G401 (cell line): ENCODE data around the gene TMEM154. TPM values are rescaled to one million over a fixed set of nuclear protein-coding genes. Genes with fewer than 3 reads are reported as not detected.
A peak's percentile ranks its signal among the peaks of the same experiment; 100 is the strongest.

Experiments used
- DNase-seq: peaks from one replicate; pipeline ENCODE4 v3.0.0-alpha.2; 2015; ENCODE audit warnings: low spot score
- in situ Hi-C: cut with HindIII; loops from 2 replicates; pipeline ENCODE4 v1.10.0; 2016; ENCODE audit warnings: low sequenced_read_pairs, mixed read lengths
- total RNA-seq: library from RNA; depleted of rRNA; stranded (reverse); fragments of >200 nt; shearing (Covaris generic); gene quantifications from 2 replicates; pipeline ENCODE4 v1.2.3, GENCODE V29; 2014

TMEM154 gene
- total RNA-seq, 1 experiment from 2014 or later: not detected

- in situ Hi-C loops: no loop called here
- no peak for DNase-seq
Measured at GRCh38 chr4:152643153-152644035, 36.4 kb downstream of the TMEM154 start.

- peak; percentile 41 for DNase-seq
- in situ Hi-C loops: no loop called here
Measured at GRCh38 chr4:152640058-152640921, 39.5 kb downstream of the TMEM154 start.

GRCh38 chr4:152635851-152636250 lies 43.9 kb downstream of the TMEM154 start:
- in situ Hi-C loops: no loop called here

GRCh38 chr4:152634110-152634760 lies 45.6 kb downstream of the TMEM154 start:
- DNase-seq: no peak
- in situ Hi-C loops: no loop called here

More at GRCh38 chr4:152635851-152636250, 43.9 kb downstream of the TMEM154 start:
- DNase-seq: no peak

- in situ Hi-C loops: no loop called here
- no peak for DNase-seq
Measured at GRCh38 chr4:152633118-152633517, 46.7 kb downstream of the TMEM154 start.

GRCh38 chr4:152630324-152630723 lies 49.5 kb downstream of the TMEM154 start:
- in situ Hi-C loops: no loop called here
- no peak for DNase-seq

GRCh38 chr4:152629908-152630307 lies 49.9 kb downstream of the TMEM154 start:
- in situ Hi-C loops: no loop called here
- no peak for DNase-seq

GRCh38 chr4:152628128-152628527 lies 51.7 kb downstream of the TMEM154 start:
- no peak for DNase-seq
- in situ Hi-C loops: no loop called here

- DNase-seq: no peak
- in situ Hi-C loops: no loop called here
Measured at GRCh38 chr4:152626790-152627189, 53.0 kb downstream of the TMEM154 start.

- in situ Hi-C loops: no loop called here
- DNase-seq: no peak
Measured at GRCh38 chr4:152620915-152621314, 58.9 kb downstream of the TMEM154 start.

- DNase-seq: no peak
- in situ Hi-C loops: no loop called here
Measured at GRCh38 chr4:152620218-152620617, 59.6 kb downstream of the TMEM154 start.

GRCh38 chr4:152619556-152619955 lies 60.2 kb downstream of the TMEM154 start:
- in situ Hi-C loops: no loop called here
- DNase-seq: no peak

GRCh38 chr4:152618971-152619370 lies 60.8 kb downstream of the TMEM154 start:
- no peak for DNase-seq
- in situ Hi-C loops: no loop called here

- in situ Hi-C loops: no loop called here
- no peak for DNase-seq
Measured at GRCh38 chr4:152616804-152617203, 63.0 kb downstream of the TMEM154 start.

GRCh38 chr4:152613841-152614721 lies 65.7 kb downstream of the TMEM154 start:
- in situ Hi-C loops: no loop called here
- DNase-seq: no peak

GRCh38 chr4:152613351-152613750 lies 66.4 kb downstream of the TMEM154 start:
- no peak for DNase-seq
- in situ Hi-C loops: no loop called here

GRCh38 chr4:152610131-152610530 lies 69.7 kb downstream of the TMEM154 start:
- in situ Hi-C loops: no loop called here

GRCh38 chr4:152609481-152609880 lies 70.3 kb downstream of the TMEM154 start:
- in situ Hi-C loops: no loop called here
- DNase-seq: no peak

More at GRCh38 chr4:152610131-152610530, 69.7 kb downstream of the TMEM154 start:
- no peak for DNase-seq

GRCh38 chr4:152607178-152607577 lies 72.6 kb downstream of the TMEM154 start:
- in situ Hi-C loops: no loop called here
- no peak for DNase-seq
